NCI-H1092 treated with DMSO at 0.1 percent for 48 hours (cell line): ENCODE measurements around the gene SPECC1.
A peak's percentile ranks its signal among the peaks of the same experiment; 100 is the strongest.
"Not testable (repeated sequence)": the region's sequence is repeated elsewhere in the genome, so short reads cannot be mapped to it uniquely, and the experiment has no call there.

Experiments used
- DNase-seq: peaks from one replicate; lab custom pipeline; 2025; lab: John Stamatoyannopoulos, UW

Gene SPECC1

DNA sequence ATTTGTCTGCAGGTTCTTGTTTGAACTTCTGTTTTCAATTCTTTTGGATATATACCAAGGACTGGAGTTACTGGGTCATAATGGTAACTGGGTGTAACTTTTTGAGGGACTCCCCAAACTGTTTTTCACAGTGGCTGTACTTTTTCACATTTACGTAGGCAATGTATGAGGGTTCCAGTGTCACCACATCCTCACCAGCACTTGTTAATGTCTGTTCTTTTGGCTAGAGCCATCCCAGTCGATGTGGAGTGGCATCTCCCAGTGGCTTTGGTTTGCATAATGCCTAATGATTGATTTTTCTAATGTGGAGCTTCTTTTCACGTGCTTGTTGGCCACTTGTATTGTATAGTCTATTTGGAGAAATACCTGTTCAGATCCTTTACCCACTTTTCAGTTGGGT is 59.3 kb downstream of the SPECC1 start:
- no peak for DNase-seq

GRCh38 chr17:20071824-20072691 is 62.9 kb downstream of the SPECC1 start:
- no peak for DNase-seq

- peak; percentile 27 for DNase-seq
Observed at GRCh38 chr17:20072692-20072992, 63.5 kb downstream of the SPECC1 start.

DNA sequence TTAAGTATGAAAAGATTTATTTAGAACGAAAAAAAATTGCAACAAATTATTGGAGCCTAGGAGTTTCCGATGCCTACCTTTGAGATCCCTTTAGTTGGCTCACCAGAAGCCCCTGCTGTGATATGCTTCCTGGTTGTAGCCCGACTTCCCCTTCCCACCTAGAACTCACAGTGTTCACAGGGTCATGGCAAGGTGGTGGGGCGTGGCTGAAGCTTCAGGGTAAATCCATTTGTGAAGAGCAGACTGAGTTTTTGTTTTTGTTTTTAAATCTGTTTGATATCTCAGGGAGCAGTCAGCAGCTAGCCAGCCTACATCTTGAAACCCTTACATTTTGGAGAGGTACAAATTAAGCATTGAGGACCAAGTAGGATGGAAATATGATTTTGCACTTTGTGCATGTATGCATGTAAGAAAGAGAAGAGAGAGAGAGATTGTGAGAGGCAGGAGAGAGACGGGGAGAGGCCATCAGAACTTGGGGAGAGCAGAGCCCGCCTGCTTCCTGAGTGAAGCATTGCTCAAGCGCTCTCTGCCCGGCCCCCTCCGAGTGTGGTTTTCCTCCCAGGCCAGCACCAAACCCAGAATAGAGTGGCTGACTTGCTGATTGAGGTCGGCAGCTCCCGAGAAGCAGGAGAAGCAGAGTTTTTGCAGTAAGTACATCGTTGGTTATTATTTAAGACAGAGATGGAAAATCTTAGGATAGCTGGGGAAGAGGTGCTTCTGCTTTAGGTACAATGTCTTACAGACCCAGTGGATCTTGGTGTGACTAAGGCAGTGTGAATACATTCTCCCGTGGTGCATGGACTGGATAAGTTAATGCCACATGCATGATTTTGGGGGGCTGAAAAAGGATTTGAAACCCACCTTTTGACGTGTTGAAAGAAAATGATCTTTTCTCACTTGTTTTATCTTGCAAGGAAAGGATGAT is 64.2 kb downstream of the SPECC1 start:
- no peak for DNase-seq

DNA sequence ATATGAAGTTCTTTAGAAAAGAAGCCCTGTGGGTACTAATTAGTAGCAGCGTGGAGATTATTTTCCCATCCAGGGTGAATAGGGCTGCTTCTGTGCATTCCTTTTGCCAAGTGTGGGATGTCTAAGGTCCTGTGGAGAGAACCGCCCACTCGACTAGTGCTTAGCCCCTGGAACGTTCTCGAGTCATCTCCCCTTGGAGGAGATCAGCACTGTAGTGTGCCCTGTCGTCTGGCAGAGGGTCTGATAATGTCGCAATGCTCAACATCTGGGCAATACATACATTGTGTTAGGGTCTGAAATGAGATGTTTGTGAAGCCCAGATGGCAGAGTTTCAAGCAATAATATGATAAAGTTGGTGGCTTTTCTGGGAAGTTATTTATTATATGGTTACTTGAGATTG is 64.8 kb downstream of the SPECC1 start:
- no peak for DNase-seq

DNA sequence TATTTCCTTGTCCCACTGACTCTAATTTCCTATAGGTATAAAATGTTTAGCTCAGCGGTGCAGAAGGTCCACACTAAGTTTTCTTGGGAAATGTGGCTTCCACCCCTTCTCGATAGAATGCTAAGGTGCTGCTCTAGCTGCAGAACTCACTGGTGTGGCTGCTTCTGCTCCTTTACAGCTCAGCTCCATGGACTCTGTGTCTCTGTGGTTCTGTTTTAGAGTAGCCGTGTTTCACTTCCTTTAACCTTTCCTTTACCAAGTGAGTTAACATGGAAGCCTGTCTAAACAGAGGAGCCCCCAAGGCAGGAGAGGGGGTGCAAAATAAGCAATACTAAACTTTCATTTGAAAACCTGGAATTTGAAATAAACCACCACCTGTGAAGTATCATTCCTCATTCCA is 65.3 kb downstream of the SPECC1 start:
- no peak for DNase-seq

DNA sequence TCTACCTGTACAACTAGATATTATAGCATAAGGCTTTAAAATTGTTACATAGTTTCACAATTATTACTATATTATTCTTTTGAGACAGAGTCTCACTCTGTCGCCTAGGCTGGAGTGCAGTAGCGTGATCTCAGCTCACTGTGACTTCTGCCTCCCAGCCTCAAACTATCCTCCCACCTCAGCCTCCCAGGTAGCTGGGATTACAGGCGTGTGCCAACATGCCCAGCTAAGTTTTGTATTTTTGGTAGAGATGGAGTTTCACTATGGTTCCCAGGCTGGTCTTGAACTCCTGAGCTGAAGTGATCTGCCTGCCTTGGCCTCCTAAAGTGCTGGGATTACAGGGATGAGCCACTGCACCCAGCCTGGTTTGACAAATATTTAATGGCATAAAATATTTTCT is 67.0 kb downstream of the SPECC1 start:
- not testable (repeated sequence) for DNase-seq

- DNase-seq = no peak
Observed at GRCh38 chr17:20077978-20078685, 69.0 kb downstream of the SPECC1 start.

- no peak for DNase-seq
Observed at GRCh38 chr17:20080513-20080912, 71.4 kb downstream of the SPECC1 start.

- DNase-seq = no peak
Observed at GRCh38 chr17:20083156-20083859, 74.1 kb downstream of the SPECC1 start.

GRCh38 chr17:20084621-20085282 is 75.6 kb downstream of the SPECC1 start:
- no peak for DNase-seq

DNA sequence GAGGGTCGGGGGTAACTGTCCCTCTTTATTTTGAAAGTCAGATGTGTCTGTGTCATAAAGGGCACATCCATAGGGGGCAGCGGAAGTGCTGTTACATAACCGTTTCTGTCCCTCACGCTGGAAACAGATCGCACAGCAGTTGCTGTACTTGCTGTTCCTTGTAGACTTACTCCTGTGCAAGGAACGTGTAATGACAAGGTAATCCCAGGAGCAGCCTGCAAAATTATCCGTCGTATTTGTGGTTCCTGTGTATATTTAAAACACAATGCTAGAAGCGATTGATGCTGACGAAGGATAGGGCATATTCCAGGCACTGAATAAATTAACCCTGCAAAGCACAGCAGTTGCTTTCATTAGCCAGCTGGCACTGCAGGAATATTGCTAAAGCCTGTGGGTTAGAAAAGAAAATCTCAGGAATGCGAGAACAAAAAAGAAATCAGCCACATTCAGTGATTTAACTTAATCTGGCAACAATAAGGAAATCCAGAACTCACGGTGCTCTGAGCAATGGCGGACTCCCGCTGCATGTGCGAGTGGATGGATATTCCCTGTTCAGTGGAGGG is 76.2 kb downstream of the SPECC1 start:
- no peak for DNase-seq

DNA sequence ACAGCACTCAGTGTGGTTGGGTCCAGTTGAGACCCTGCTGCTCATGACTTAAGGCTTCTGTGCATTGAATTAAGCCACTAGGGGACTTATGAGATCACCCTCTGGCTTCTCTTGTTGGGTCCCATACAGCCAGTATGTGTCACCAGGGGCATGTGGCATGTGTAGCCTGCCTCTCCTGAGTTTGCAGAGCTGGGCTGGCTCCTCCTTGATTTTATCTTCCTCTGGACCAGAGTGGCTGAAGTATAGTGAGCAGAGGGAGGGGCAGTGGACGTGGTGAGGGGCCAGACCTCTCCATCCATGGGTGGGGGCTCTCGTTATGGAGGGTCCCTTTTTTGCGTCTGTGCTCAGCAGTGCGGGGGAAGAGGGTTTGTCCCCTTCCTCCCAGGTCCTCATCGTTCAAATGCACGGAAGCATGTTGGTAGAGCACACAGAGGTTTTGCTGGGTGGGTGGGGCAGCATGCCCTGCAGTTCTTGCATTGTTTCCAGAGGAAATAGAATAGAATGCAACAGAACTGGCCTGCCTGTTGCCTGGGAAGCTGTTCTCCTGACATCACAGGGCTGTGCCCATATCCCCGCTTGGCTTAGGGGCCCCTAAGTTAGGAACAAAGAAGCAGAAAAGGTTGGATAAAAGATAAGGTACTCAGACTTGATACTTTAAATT is 77.4 kb downstream of the SPECC1 start:
- no peak for DNase-seq

- no peak for DNase-seq
Observed at GRCh38 chr17:20087538-20088250, 78.5 kb downstream of the SPECC1 start.

DNA sequence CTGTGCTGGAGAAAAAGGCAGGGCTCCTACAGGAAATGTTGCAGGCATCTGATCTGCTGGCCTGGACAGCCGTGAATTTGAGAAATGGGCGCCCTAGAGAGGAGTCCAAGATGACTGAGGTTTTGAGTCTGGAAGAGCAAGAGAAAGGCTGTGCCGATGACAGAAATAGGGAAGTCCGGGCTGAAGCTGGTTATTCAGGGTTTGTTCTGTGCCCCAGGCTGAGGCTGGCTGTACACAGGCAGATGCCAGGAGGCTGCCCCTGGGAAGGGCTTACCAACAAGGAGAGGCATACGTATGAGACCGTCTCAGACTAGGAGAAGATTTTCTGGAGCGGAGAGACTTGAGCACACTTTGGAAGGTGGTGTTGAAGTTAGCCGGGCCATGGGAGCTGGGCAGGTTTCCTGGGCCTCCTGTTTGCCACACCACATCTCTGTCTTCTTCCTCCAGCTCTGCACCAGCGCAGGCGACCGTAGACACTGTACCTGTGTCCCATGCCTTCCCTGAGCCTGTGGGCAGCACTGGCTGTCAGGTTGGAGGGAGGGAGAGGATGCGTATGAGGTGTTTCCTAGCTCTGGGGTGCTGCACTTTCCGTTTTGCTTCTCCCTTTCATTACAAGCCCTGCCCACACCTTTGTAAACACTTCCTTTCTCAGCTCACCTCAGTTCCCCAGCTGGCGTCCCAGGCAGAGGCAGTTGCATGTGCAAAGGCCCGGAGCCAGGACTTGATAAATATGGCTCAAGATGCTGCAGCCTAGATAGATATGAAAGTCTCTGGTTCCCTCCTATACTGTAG is 80.8 kb downstream of the SPECC1 start:
- DNase-seq = no peak

GRCh38 chr17:20091174-20092029 is 82.2 kb downstream of the SPECC1 start:
- no peak for DNase-seq

GRCh38 chr17:20092261-20092867 is 83.2 kb downstream of the SPECC1 start:
- peak; percentile 50 for DNase-seq
